Prostate gland (tissue), 2 donors: ENCODE results near the gene CMTM2.

ENCODE experiments used
- POLR2A ChIP-seq: fragments of 450-650 bp; IDR thresholded peaks from one replicate; pipeline ENCODE4 v1.6.1; 2016; ENCODE audit warnings: antibody characterized with exemption, mild to moderate bottlenecking
- POLR2AphosphoS5 ChIP-seq: sonication (generic); formaldehyde crosslinking; IDR thresholded peaks from one replicate; pipeline ENCODE4 v1.6.1; 2017; ENCODE audit warnings: antibody characterized with exemption
- TF ChIP-seq, protein P1 (sequence below), 4 experiments: fragments of 200-600 bp in 2 of 4; fragments of 450-650 bp in 2 of 4; sonication (generic) in 2 of 4; IDR thresholded peaks; 1 replicate in 3 of 4; 2 replicates in 1 of 4; pipeline ENCODE4 v1.5.1; 2016 to 2019; ENCODE audit warnings: antibody characterized with exemption in 4 of 4, mild to moderate bottlenecking in 2 of 4, moderate library complexity in 2 of 4

DNA sequence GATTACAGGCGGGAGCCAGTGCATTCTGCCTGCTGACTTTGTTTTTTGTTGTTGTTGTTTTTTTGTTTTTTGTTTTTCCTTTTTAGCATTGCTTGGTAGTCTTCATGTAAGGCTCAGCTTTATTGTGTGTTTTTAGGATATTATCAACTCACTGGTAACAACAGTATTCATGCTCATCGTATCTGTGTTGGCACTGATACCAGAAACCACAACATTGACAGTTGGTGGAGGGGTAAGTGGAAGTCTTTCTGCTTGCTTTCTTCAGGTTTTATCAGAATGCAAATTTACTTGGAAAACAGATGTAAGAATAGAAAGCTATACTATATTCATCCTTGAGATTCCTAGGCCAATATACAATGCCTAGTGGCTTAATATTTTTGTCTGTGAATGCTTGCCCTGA, 16.3 kb upstream of the CMTM2 start:
- TF ChIP-seq, protein P1, sequence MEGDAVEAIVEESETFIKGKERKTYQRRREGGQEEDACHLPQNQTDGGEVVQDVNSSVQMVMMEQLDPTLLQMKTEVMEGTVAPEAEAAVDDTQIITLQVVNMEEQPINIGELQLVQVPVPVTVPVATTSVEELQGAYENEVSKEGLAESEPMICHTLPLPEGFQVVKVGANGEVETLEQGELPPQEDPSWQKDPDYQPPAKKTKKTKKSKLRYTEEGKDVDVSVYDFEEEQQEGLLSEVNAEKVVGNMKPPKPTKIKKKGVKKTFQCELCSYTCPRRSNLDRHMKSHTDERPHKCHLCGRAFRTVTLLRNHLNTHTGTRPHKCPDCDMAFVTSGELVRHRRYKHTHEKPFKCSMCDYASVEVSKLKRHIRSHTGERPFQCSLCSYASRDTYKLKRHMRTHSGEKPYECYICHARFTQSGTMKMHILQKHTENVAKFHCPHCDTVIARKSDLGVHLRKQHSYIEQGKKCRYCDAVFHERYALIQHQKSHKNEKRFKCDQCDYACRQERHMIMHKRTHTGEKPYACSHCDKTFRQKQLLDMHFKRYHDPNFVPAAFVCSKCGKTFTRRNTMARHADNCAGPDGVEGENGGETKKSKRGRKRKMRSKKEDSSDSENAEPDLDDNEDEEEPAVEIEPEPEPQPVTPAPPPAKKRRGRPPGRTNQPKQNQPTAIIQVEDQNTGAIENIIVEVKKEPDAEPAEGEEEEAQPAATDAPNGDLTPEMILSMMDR (IDR thresholded peaks at IDR 0.05), result no peak
- no peak for TF ChIP-seq POLR2A
- no peak for TF ChIP-seq POLR2AphosphoS5
